Measurements from ENCODE around the gene CCDC85C. TPM values are rescaled to one million over a fixed set of nuclear protein-coding genes. Genes with fewer than 3 reads are reported as not detected.

The CCDC85C gene
- total RNA-seq, 1 donor from 2014 or later = 53.1 TPM

DNA sequence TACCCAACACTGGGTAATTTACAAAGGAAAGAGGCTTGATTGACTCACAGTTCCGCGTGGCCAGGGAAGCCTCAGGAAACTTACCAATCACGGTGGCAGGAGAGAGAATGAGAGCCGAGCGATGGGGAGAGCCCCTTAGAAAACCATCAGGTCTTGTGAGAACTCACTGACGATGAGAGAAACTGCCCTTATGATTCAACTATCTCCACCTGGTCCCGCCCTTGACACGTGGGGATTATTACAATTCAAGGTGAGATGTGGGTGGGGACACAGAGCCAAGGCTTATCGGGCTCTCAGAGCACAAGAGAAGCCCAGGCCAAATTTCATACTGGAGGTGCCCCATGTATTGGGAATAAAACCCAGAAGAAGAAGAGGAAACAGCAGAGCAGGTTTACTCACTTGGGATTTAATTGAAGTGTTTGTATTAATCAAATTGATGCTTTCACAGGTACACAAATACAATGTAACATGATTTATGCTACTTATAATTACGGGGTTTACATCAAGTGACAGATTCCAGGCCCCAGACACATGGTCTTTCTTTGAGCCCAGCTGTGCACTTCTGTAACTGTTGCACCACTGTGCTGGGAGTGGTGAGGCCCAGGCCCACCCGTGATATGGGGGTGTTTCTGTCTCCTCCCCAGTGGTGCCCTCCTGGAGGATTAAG is 8.2 kb upstream of the CCDC85C start:
- ATAC-seq (no peak), DNase-seq (ENCODE audit: missing footprints) (peak; percentile 20)
- intact Hi-C loops (cut with DNase I) = no loop called here

DNA sequence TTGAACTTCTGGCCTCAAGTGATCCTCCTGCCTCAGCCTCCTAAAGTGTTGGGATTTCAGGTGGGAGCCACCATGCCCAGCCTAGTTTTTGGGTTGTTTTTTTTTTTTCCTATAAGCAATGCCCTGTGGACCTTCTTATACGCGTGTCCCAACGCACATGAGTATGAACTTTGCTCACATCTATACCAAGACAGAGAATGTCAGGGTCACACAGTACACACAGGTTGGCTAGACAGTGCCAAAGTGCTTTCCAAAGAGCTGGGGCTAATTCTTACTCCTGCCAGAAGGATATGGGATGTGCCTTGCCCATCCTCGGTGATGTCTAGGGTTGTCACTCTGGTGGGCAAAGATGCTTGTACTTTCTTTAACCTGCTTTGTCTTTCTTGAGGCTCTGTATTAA is 7.6 kb upstream of the CCDC85C start:
- no peak for DNase-seq (ENCODE audit: missing footprints)
- ATAC-seq = no peak
- intact Hi-C loops (cut with DNase I) = no loop called here

GRCh38 chr14:99609245-99610170 is 5.5 kb upstream of the CCDC85C start:
- intact Hi-C loops (cut with DNase I) = no loop called here
- ATAC-seq (no peak), DNase-seq (ENCODE audit: missing footprints) (peak; percentile 41)

DNA sequence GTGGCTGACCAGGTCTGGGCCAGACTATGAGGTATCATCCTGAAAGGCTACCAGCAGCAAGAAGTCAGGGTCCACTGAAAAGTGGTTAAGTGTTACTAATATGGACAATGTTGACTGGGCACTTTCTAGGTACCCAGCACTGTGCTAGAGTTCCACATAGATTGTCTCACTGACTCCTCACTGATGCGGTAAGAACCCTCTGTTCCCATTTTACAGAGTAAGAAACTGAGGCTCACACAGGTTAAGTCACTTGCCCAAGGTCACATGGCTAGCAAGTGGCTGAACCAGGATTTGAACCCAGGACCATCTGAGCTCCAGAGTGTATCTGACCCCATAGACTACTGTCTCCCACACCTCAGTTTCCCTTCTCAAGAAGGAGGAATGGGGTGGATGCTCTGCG is 4.6 kb upstream of the CCDC85C start:
- intact Hi-C loops (cut with DNase I) = no loop called here
- no peak for DNase-seq (ENCODE audit: missing footprints)

GRCh38 chr14:99606359-99606758 is 2.4 kb upstream of the CCDC85C start:
- no peak for ATAC-seq
- intact Hi-C loops (cut with DNase I) = no loop called here
- DNase-seq (ENCODE audit: missing footprints) = peak; percentile 4

More for the DNA sequence above, 4.6 kb upstream of the CCDC85C start:
- ATAC-seq = no peak

- intact Hi-C loops (cut with DNase I) = no loop called here
- peak; percentile 12 for ATAC-seq
- peak; percentile 75 for DNase-seq (ENCODE audit: missing footprints)
Measured at GRCh38 chr14:99605299-99605961, 1.4 kb upstream of the CCDC85C start.

GRCh38 chr14:99604766-99605298 is 825 bp upstream of the CCDC85C start:
- ATAC-seq (peak; percentile 28), DNase-seq (ENCODE audit: missing footprints) (peak; percentile 50)
- intact Hi-C loops (cut with DNase I) = no loop called here

DNA sequence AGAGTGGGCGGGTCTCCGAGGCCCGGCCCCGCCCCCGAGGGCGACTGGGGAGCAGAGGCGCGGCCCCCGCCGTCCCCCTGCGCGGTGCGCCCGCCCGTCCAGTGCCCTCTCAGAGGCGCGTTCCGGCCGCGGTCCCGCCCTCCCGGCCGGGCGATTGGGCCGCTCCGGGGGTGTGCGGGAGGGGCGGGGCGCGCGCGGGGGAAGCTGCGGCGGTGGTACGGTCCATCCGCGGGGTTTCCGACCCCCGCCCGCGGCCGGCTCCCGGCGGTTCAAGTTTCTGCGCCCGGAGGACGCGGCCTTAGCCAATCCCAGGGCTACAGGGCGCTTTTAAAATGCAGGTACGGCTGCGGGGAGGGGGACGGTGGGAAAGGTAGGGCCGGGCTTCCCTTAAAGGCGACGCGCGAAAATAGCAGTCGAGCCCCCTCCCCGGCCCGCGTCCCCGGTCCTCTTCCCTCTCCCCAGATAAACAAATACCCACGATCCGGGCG is 315 bp upstream of the CCDC85C start:
- peak; percentile 92 for DNase-seq (ENCODE audit: missing footprints)
- intact Hi-C loops (cut with DNase I) = no loop called here

GRCh38 chr14:99602788-99603415 is 1.1 kb downstream of the CCDC85C start:
- intact Hi-C loops (cut with DNase I) = no loop called here
- ATAC-seq = no peak
- DNase-seq (ENCODE audit: missing footprints) = peak; percentile 46

More for the DNA sequence above, 315 bp upstream of the CCDC85C start:
- ATAC-seq = peak; percentile 98

DNA sequence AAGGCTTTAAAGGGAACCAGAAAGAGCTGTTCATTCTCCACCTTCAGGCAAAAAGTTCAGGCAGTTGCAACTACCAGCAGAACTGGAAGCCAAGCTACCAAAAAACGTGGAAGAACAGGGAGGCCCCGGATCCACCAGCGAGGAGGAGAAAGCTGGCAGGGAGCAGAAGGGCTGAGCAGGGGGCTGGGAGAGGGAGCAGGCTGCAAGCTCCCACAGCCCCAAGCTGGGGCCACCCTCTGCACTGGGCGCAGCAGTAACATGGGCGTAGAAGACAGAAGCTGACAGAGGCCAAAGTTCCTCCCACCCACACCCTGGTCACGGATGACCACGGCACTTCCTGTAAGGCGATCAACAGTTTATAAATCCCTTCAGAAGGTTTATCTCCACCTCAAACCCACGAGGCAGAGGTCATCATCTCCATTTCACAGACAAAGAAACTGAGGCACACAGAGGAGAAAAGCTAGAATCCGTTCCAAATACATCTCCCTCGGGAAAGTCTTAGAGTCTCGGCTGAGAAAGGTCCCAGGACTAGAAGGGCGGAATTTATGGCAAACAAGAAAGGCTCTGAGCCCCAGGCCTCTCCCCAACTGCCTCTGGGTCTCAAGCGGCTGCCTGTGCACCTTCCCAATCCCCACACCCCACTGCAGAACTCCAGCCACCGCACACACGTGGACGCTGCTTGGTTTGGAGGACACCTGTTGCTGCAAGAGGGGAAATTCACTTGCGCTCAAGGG is 1.8 kb downstream of the CCDC85C start:
- intact Hi-C loops (cut with DNase I) = no loop called here
- DNase-seq (ENCODE audit: missing footprints) = peak; percentile 68
- no peak for ATAC-seq

DNA sequence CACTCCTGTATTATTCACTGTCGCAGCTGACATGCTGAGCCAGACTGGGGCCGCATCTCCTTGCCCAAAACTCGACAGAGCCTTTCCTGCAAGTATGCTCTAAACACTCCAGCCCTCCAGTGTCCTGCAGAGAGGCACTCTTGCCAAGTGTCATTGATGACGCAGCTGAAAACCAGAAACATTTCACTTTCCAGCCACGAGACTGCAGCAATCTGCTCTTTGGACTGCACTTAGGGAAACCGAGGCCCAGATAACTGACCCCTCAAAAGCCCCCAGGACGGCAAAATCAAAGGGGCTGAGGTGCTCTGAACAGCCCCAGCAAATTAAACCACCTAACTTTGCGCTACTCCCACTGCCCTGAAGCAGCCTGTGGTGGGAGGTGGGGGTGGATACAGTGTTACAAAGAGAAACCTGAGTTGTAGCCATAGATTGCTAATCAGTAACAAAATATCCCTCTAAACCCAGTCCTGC is 2.6 kb downstream of the CCDC85C start:
- ATAC-seq = no peak
- DNase-seq (ENCODE audit: missing footprints) = peak; percentile 61
- intact Hi-C loops (cut with DNase I) = loop anchor here (2.0 kb wide), 1 partner anchor 37 kb away; no protein-coding TSS in a partner anchor

DNA sequence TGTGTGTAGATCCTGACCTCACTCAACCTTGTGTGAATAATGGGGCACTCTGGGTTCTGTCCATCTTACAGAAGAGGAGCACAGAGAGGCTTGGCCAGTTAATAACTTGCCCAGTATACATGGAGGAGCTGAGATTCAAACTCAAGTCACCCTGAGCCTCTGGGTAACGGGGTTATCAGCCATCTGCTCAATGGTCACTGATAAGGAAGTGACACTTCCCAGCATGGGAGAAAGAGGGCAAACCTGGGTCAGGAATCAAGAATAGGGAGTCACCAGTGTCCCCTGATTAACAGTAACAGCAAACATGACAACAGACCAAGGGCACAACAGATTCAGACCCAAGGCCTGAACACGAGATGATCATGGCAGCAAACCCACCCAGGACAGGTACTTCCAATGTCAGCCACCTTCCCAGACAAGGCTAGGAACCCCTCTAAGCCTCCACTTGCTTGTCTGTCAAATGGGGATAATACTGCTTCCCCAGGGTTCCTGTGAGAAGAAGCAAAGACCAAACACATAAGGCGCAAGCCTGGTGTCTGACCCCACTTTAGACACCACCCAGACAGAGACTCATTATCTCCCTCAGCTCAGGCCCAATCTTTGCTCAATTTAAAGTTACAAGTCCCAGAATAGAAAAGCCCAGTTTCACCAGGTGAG is 3.6 kb downstream of the CCDC85C start:
- ATAC-seq (no peak), DNase-seq (ENCODE audit: missing footprints) (no peak)
- intact Hi-C loops (cut with DNase I) = loop anchor here (2.0 kb wide), 1 partner anchor 36 kb away; no protein-coding TSS in a partner anchor

- DNase-seq (ENCODE audit: missing footprints) (peak; percentile 30), ATAC-seq (no peak)
- intact Hi-C loops (cut with DNase I) = no loop called here
Measured at GRCh38 chr14:99599393-99599792, 4.6 kb downstream of the CCDC85C start.

DNA sequence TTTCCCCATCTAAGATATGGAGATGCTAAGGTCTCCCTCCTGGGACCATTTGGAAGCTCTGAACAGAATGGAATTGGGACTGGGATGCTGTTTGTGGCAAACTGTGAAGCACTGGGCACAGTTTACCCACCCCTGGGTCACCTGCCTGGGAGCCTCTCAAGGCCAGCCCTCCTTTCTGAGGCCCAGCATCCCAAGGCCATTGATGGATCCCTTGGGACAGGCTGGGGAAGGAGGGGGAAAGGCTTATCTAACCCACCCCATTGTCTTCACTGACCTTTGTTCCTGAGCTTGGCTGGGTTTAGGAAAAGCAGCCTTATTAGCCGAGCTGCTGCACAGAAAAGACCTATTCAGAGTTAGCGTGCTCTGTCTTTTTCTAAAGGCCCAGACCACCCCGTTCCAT is 5.2 kb downstream of the CCDC85C start:
- intact Hi-C loops (cut with DNase I) = no loop called here
- DNase-seq (ENCODE audit: missing footprints) (peak; percentile 15), ATAC-seq (no peak)

- ATAC-seq = no peak
- intact Hi-C loops (cut with DNase I) = no loop called here
Measured at GRCh38 chr14:99597911-99598600, 6.0 kb downstream of the CCDC85C start.

GRCh38 chr14:99596772-99597171 is 7.2 kb downstream of the CCDC85C start:
- ATAC-seq (no peak), DNase-seq (ENCODE audit: missing footprints) (no peak)
- intact Hi-C loops (cut with DNase I) = no loop called here

More at GRCh38 chr14:99597911-99598600, 6.0 kb downstream of the CCDC85C start:
- peak; percentile 70 for DNase-seq (ENCODE audit: missing footprints)

All from Right ventricle myocardium inferior (tissue), 1 donor.